ENCODE measurements around the gene PTGES2. TPM values are rescaled to one million over a fixed set of nuclear protein-coding genes. Genes with fewer than 3 reads are reported as not detected.

The PTGES2 gene
- total RNA-seq, 1 donor from 2014 or later, result 44.1 TPM

- peaks cover 14% of the 10 kb centered on the region for H3K79me2 ChIP-seq (ENCODE audit: insufficient read depth, low read length)
- H3K27me3 ChIP-seq (ENCODE audit: insufficient read depth, low read length), result no peaks in the 10 kb centered on the region
- H3K27ac ChIP-seq (ENCODE audit: low read depth, low read length), result no peak overlapping the region
- Mint-ChIP-seq H3K27me3 (ENCODE audit: low read depth, unreplicated experiment) (no peaks in the 10 kb centered on the region), H3K9me3 (ENCODE audit: unreplicated experiment) (no peaks in the 10 kb centered on the region), H3K4me3 (ENCODE audit: unreplicated experiment) (no peak overlapping the region), H3K36me3 (ENCODE audit: low read depth, unreplicated experiment) (peaks cover 22% of the 10 kb centered on the region), H3K27ac (ENCODE audit: unreplicated experiment) (no peak overlapping the region), H3K4me1 (ENCODE audit: low read depth, unreplicated experiment) (peaks cover 4% of the 10 kb centered on the region)
- DNase-seq (ENCODE audit: low read depth), result no peak
- no peak overlapping the region for H3K9ac ChIP-seq (ENCODE audit: low read length)
- H3K4me1 ChIP-seq (ENCODE audit: insufficient read depth, low read length), result peaks cover 4% of the 10 kb centered on the region
- peaks cover 30% of the 10 kb centered on the region for H4K20me1 ChIP-seq (ENCODE audit: insufficient read depth, low read length)
- H2AFZ ChIP-seq (ENCODE audit: low read depth, low read length), result no peak overlapping the region
- H3K36me3 ChIP-seq (ENCODE audit: insufficient read depth, low read length), result peaks cover 30% of the 10 kb centered on the region
- H3K4me2 ChIP-seq (ENCODE audit: low read length), result no peak overlapping the region
- TF ChIP-seq EZH2 (IDR thresholded peaks at IDR 0.05; ENCODE audit: insufficient read depth, low read length), result no peak
- TF ChIP-seq CTCF (IDR thresholded peaks at IDR 0.05; ENCODE audit: insufficient read depth, low read depth, low read length), result no peak
- H3K4me3 ChIP-seq (ENCODE audit: insufficient read depth, low read depth, low read length), result no peak overlapping the region
- FAIRE-seq, result no peak
- H3K9me3 ChIP-seq (ENCODE audit: insufficient read depth, low read depth, low read length), result no peaks in the 10 kb centered on the region
These were observed 20.5 kb downstream of the PTGES2 start for GRCh38 chr9:128106940-128107467.

GRCh38 chr9:128106181-128106939, 21.2 kb downstream of the PTGES2 start:
- Histone ChIP-seq H3K27me3 (ENCODE audit: insufficient read depth, low read length) (no peaks in the 10 kb centered on the region), H3K9ac (ENCODE audit: low read length) (no peak overlapping the region), H3K9me3 (ENCODE audit: insufficient read depth, low read depth, low read length) (no peaks in the 10 kb centered on the region), H3K4me3 (ENCODE audit: insufficient read depth, low read depth, low read length) (no peak overlapping the region), H3K79me2 (ENCODE audit: insufficient read depth, low read length) (peaks cover 19% of the 10 kb centered on the region), H4K20me1 (ENCODE audit: insufficient read depth, low read length) (peaks cover 31% of the 10 kb centered on the region), H3K4me1 (ENCODE audit: insufficient read depth, low read length) (peaks cover 4% of the 10 kb centered on the region), H3K4me2 (ENCODE audit: low read length) (no peak overlapping the region), H2AFZ (ENCODE audit: low read depth, low read length) (no peak overlapping the region), H3K36me3 (ENCODE audit: insufficient read depth, low read length) (peaks cover 30% of the 10 kb centered on the region), H3K27ac (ENCODE audit: low read depth, low read length) (no peak overlapping the region)
- no peak overlapping the region for H3K27ac Mint-ChIP-seq (ENCODE audit: unreplicated experiment)
- TF ChIP-seq CTCF (IDR thresholded peaks at IDR 0.05; ENCODE audit: insufficient read depth, low read depth, low read length) (no peak), EZH2 (IDR thresholded peaks at IDR 0.05; ENCODE audit: insufficient read depth, low read length) (no peak)
- peaks cover 8% of the 10 kb centered on the region for H3K4me1 Mint-ChIP-seq (ENCODE audit: low read depth, unreplicated experiment)
- H3K27me3 Mint-ChIP-seq (ENCODE audit: low read depth, unreplicated experiment), result no peaks in the 10 kb centered on the region
- no peak for FAIRE-seq
- DNase-seq (ENCODE audit: low read depth), result no peak
- H3K9me3 Mint-ChIP-seq (ENCODE audit: unreplicated experiment), result no peaks in the 10 kb centered on the region
- H3K36me3 Mint-ChIP-seq (ENCODE audit: low read depth, unreplicated experiment), result peaks cover 20% of the 10 kb centered on the region
- H3K4me3 Mint-ChIP-seq (ENCODE audit: unreplicated experiment), result no peak overlapping the region
